HL-60 (cell line): ENCODE data around the gene STRADB.

Source experiments
- CTCF ChIP-seq: IDR thresholded peaks from one replicate; pipeline ENCODE4 v1.5.1; 2011; ENCODE audit warnings: low read length, control low read depth, inconsistent platforms; ENCODE audit not compliant: insufficient read depth
- GABPA ChIP-seq: IDR thresholded peaks from 2 replicates; pipeline ENCODE4 v1.6.1; 2012; ENCODE audit warnings: low read depth
- POLR2AphosphoS5 ChIP-seq: IDR thresholded peaks from 2 replicates; pipeline ENCODE4 v1.6.1; 2012; ENCODE audit warnings: low read depth
- SPI1 ChIP-seq: IDR thresholded peaks from 2 replicates; pipeline ENCODE4 v1.6.1; 2012; ENCODE audit warnings: low read depth, mild to moderate bottlenecking, borderline replicate concordance

- no peak for TF ChIP-seq POLR2AphosphoS5
- TF ChIP-seq CTCF, result no peak
- no peak for TF ChIP-seq GABPA
- no peak for TF ChIP-seq SPI1
Measured at GRCh38 chr2:201411421-201411820, 40.1 kb upstream of the STRADB start.
